ENCODE results near the gene STIP1. TPM values are rescaled to one million over a fixed set of nuclear protein-coding genes. Genes with fewer than 3 reads are reported as not detected.

The STIP1 gene
- total and polyA plus RNA-seq, 2 of the 8 experiments (the other 6 are each of a cell fraction or from before 2014, with no cell fraction given): 140 to 329 TPM

DNA sequence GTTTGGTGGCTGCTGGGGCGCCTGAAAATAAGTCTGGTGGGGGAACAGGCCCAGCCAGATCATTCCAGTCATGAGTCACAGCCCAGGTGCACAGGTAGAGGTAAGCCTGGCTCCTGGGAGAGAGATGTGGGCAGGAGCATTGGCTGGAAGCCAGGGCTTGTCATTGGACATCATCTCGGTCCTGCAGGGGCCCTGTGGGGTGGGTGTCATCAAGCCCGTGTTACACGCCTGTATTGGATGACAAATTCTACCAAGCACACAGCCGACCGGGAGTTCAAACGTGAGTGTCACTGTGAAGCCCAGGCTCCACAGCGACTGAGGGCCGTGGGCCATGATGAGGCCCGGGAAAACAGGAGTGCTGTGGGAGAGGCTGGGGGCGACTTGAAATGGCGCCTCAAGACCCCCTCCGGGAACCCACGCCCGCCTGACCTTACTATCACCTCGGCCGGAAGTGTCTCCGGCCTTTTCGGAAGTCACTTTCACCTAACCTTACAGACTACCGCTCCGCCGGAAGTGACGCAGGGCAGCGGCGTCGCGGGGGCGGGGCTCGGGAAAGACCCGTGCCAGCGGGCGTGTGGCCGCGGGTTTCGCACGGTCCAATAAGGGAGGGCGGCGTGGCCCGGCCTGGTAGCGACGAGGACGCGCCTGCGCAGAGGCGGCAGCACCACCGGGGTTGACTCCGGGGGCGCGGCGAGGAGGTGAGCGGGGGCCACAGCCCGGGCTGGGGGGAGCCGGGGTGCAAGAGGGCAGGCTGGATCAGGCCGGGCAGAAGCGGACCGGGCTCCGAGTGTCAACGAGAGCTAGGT is 54.7 kb downstream of the STIP1 start, which contains the start of gene FKBP2 (continued):
- TF ChIP-seq EGR1 (IDR thresholded peaks at IDR 0.05; ENCODE audit: borderline replicate concordance, low read depth, low read length) (peak; percentile 70; the same call in 1 of the 2 replicates), CBX5 (IDR thresholded peaks at IDR 0.05; ENCODE audit: low read depth, low read length) (no peak), SIN3A (conservative IDR thresholded peaks at IDR 0.05 in 1 of 2, IDR thresholded peaks at IDR 0.05 in 1 of 2; ENCODE audit: low read depth in 1 of 2, low read length in 2 of 2) (peak in 1 of 2 experiments; percentile 29; a peak in 1 of 4 replicates), SP4 (IDR thresholded peaks at IDR 0.05; ENCODE audit: low read length) (peak; percentile 42; the same call in 1 of the 2 replicates), TAF1 (IDR thresholded peaks at IDR 0.05; ENCODE audit: low read depth, low read length) (peak; percentile 90), SAP30 (IDR thresholded peaks at IDR 0.05; ENCODE audit: insufficient read depth, insufficient replicate concordance, low read length) (peak; percentile 50), ASH2L (IDR thresholded peaks at IDR 0.05; ENCODE audit: low read length) (peak; percentile 41), PHF8 (conservative IDR thresholded peaks at IDR 0.05; ENCODE audit: low read depth, low read length) (peak; percentile 76), SP1 (IDR thresholded peaks at IDR 0.05; ENCODE audit: low read depth, low read length) (no peak), POLR2A (IDR thresholded peaks at IDR 0.05; ENCODE audit: control extremely low read depth in 1 of 2, low read depth in 2 of 2, low read length in 2 of 2) (peak in 1 of 2 experiments; percentile 81; a peak in 2 of 3 replicates), KDM4A (IDR thresholded peaks at IDR 0.05; ENCODE audit: low read depth, low read length, severe bottlenecking) (no peak), GTF2F1 (IDR thresholded peaks at IDR 0.05; ENCODE audit: borderline replicate concordance, low read depth, low read length) (no peak)
- TF ChIP-seq, protein P1, sequence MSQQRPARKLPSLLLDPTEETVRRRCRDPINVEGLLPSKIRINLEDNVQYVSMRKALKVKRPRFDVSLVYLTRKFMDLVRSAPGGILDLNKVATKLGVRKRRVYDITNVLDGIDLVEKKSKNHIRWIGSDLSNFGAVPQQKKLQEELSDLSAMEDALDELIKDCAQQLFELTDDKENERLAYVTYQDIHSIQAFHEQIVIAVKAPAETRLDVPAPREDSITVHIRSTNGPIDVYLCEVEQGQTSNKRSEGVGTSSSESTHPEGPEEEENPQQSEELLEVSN (IDR thresholded peaks at IDR 0.05): peak; percentile 28; the same call in 1 of the 2 replicates

Data from H1 (cell line).